ENCODE data around the gene SLC44A1.

The SLC44A1 gene

DNA sequence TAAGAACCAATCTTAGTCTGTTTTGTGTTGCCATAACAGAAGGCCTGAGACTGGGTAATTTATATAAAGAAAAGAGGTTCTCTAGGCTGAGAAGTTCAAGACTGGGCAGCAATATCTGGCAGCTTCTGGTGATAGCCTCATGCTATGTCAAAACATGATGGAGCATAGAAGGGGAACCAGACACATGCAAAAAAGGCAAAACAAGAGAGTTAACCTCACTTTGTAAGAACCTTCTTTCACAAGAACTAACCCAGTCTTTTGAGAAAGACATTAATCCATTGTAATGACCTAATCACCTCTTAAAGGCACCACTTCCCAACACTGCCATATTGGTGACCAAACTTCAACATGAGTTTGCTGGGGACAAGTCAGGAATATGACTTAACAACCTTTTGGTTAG, 240.7 kb downstream of the SLC44A1 start:
- DNase-seq = no peak
